DOHH2 (cell line): Measurements from ENCODE around the gene LRRN1.

Experiments
- EZH2phosphoT487 ChIP-seq: fragments of 200-600 bp; sonication (generic); IDR thresholded peaks from 2 replicates; pipeline ENCODE4 v1.6.1; 2017; ENCODE audit warnings: borderline replicate concordance, mild to moderate bottlenecking, antibody characterized with exemption, low read length, moderate library complexity, mixed read lengths
- TF ChIP-seq, protein P1 (sequence below): fragments of 200-600 bp; sonication (generic); IDR thresholded peaks from one replicate; pipeline ENCODE4 v1.5.1; 2014; ENCODE audit warnings: antibody characterized with exemption, mild to moderate bottlenecking, low read depth, low read length; ENCODE audit not compliant: poor library complexity, severe bottlenecking

- TF ChIP-seq, protein P1, sequence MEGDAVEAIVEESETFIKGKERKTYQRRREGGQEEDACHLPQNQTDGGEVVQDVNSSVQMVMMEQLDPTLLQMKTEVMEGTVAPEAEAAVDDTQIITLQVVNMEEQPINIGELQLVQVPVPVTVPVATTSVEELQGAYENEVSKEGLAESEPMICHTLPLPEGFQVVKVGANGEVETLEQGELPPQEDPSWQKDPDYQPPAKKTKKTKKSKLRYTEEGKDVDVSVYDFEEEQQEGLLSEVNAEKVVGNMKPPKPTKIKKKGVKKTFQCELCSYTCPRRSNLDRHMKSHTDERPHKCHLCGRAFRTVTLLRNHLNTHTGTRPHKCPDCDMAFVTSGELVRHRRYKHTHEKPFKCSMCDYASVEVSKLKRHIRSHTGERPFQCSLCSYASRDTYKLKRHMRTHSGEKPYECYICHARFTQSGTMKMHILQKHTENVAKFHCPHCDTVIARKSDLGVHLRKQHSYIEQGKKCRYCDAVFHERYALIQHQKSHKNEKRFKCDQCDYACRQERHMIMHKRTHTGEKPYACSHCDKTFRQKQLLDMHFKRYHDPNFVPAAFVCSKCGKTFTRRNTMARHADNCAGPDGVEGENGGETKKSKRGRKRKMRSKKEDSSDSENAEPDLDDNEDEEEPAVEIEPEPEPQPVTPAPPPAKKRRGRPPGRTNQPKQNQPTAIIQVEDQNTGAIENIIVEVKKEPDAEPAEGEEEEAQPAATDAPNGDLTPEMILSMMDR = no peak
- no peak for TF ChIP-seq EZH2phosphoT487
These were observed 26.9 kb upstream of the LRRN1 start for GRCh38 chr3:3772338-3772737.
